GM21786 (cell line): ENCODE measurements around the gene ZNF221.

Experiments used
- ATAC-seq: cut with Tn5 transposase; IDR thresholded peaks from one replicate; pipeline ENCODE4 v1.9.1; 2021; ENCODE audit not compliant: unreplicated experiment

ZNF221 gene

GRCh38 chr19:43956827-43957226 lies 5.8 kb downstream of the ZNF221 start:
- no peak for ATAC-seq

- ATAC-seq = no peak
Observed at GRCh38 chr19:43957891-43958290, 6.9 kb downstream of the ZNF221 start.

GRCh38 chr19:43960411-43960810 lies 9.4 kb downstream of the ZNF221 start:
- ATAC-seq = no peak

- ATAC-seq = no peak
Observed at GRCh38 chr19:43966079-43966694, 15.2 kb downstream of the ZNF221 start.

GRCh38 chr19:43976732-43977131 lies 25.7 kb downstream of the ZNF221 start:
- ATAC-seq = no peak

- ATAC-seq = no peak
Observed at GRCh38 chr19:43983544-43983911, 32.5 kb downstream of the ZNF221 start.

GRCh38 chr19:43983912-43984686 lies 33.1 kb downstream of the ZNF221 start, which contains the start of gene ZNF155:
ZNF155 (plus strand) TSS chr19:43984188; CDS start chr19:43988544, 4,356 bp downstream.
- peak; percentile 78 for ATAC-seq

GRCh38 chr19:43984687-43985000 lies 33.6 kb downstream of the ZNF221 start:
- no peak for ATAC-seq

GRCh38 chr19:43997631-43998290 lies 46.7 kb downstream of the ZNF221 start:
- no peak for ATAC-seq

GRCh38 chr19:44002212-44002565 lies 51.2 kb downstream of the ZNF221 start:
- ATAC-seq = no peak

- peak; percentile 95 for ATAC-seq
Observed at GRCh38 chr19:44002566-44003460, 51.8 kb downstream of the ZNF221 start, which contains the start of gene ZNF230. ZNF230 (plus strand) TSS chr19:44002957; CDS start chr19:44007079, 4,122 bp downstream.

- ATAC-seq = no peak
Observed at GRCh38 chr19:44003461-44004009, 52.5 kb downstream of the ZNF221 start.

GRCh38 chr19:44005973-44006372 lies 54.9 kb downstream of the ZNF221 start:
- ATAC-seq = no peak

- no peak for ATAC-seq
Observed at GRCh38 chr19:44007473-44007872, 56.4 kb downstream of the ZNF221 start.

- no peak for ATAC-seq
Observed at GRCh38 chr19:44010468-44010867, 59.4 kb downstream of the ZNF221 start.
